Panc1 (cell line): ENCODE data around the gene HAGH. TPM values are rescaled to one million over a fixed set of nuclear protein-coding genes. Genes with fewer than 3 reads are reported as not detected.

Source experiments
- ATAC-seq: fragments of 200-7000 bp; cut with Tn5 transposase; 2 replicates; pipeline ENCODE4 v1.9.1; 2020; ENCODE audit warnings: mild to moderate bottlenecking, moderate library complexity
- BruUV-seq: library from RNA; stranded (reverse); fragments of 400-500 nt; replicated peaks from 2 replicates; lab custom pipeline; 2021; lab: Mats Ljungman, UMichigan
- CTCF ChIA-PET: fragments of 300-600 bp; sonication (Branson Sonifier 250); formaldehyde crosslinking; loops from one replicate; lab custom pipeline; 2022; ENCODE audit warnings: antibody characterized with exemption; lab: Charles Lee
- POLR2A ChIA-PET: fragments of 300-600 bp; sonication (Branson Sonifier 250); formaldehyde crosslinking; loops from one replicate; lab custom pipeline; 2022; ENCODE audit warnings: antibody characterized with exemption; lab: Charles Lee
- DNase-seq: peaks from one replicate; pipeline ENCODE4 v3.0.0-alpha.2; 2010; ENCODE audit warnings: low read depth, low spot score
- H3K27ac ChIP-seq: 2 replicates; pipeline ENCODE4 v1.5.1; 2011; ENCODE audit warnings: mild to moderate bottlenecking, low read length, inconsistent platforms
- H3K27me3 ChIP-seq: fragments of 200-500 bp; sonication (Bioruptor generic); 2 replicates; pipeline ENCODE4 v1.6.0; 2014; ENCODE audit warnings: low read length, inconsistent platforms; ENCODE audit not compliant: control insufficient read depth, insufficient read depth
- H3K36me3 ChIP-seq: fragments of 200-500 bp; sonication (Bioruptor generic); 2 replicates; pipeline ENCODE4 v1.5.1; 2014; ENCODE audit warnings: inconsistent platforms, mild to moderate bottlenecking, low read length, moderate library complexity; ENCODE audit not compliant: control insufficient read depth, insufficient read depth
- H3K4me1 ChIP-seq: 2 replicates; pipeline ENCODE4 v1.5.1; 2011; ENCODE audit warnings: inconsistent platforms, mild to moderate bottlenecking, low read length, moderate library complexity; ENCODE audit not compliant: control insufficient read depth, insufficient read depth
- H3K4me3 ChIP-seq, 2 experiments: 2 replicates each; pipeline ENCODE4 v1.5.1; 2011 to 2012; ENCODE audit warnings: low read depth in 2 of 2, low read length in 2 of 2, mild to moderate bottlenecking in 2 of 2, inconsistent platforms in 1 of 2, moderate library complexity in 1 of 2
- H3K9me3 ChIP-seq: fragments of 200-500 bp; sonication (Bioruptor generic); 2 replicates; pipeline ENCODE4 v1.5.1; 2014; ENCODE audit warnings: low read depth, mild to moderate bottlenecking, inconsistent platforms, low read length, moderate library complexity; ENCODE audit not compliant: control insufficient read depth, insufficient read depth
- POLR2AphosphoS5 ChIP-seq: IDR thresholded peaks from 2 replicates; pipeline ENCODE4 v1.6.1; 2012; ENCODE audit warnings: mild to moderate bottlenecking, low read depth, low read length, moderate library complexity
- SIN3A ChIP-seq: IDR thresholded peaks from 2 replicates; pipeline ENCODE4 v1.6.1; 2012; ENCODE audit warnings: low read depth, mild to moderate bottlenecking, low read length, moderate library complexity, borderline replicate concordance; ENCODE audit not compliant: insufficient read depth
- TCF7L2 ChIP-seq: IDR thresholded peaks from 2 replicates; pipeline ENCODE4 v1.6.1; 2011; ENCODE audit warnings: mild to moderate bottlenecking, low read depth, low read length, inconsistent platforms
- in situ Hi-C: cut with HindIII; loops from 2 replicates; pipeline ENCODE4 v1.10.0; 2016; ENCODE audit warnings: low sequenced_read_pairs, low pct_unique_long_range_greater_than_20kb
- intact Hi-C: fragments of 100-400 bp; cut with micrococcal nuclease; formaldehyde crosslinking; loops from one replicate; pipeline ENCODE4 v1.10.0; 2022; ENCODE audit not compliant: unreplicated experiment
- total RNA-seq: library from RNA; stranded (reverse); gene quantifications from one replicate; pipeline ENCODE4 v1.2.1, GENCODE V29; 2021; ENCODE audit not compliant: unreplicated experiment
- TF ChIP-seq, protein P1 (sequence below), 2 experiments: IDR thresholded peaks; 2 replicates each; pipeline ENCODE4 v1.6.1; 2011 to 2012; ENCODE audit warnings: low read depth in 2 of 2, control low read depth in 1 of 2, low read length in 1 of 2, mild to moderate bottlenecking in 1 of 2, moderate library complexity in 1 of 2; ENCODE audit not compliant: insufficient read depth in 1 of 2
- TF ChIP-seq, protein P2 (sequence below): fragments of 450-650 bp; IDR thresholded peaks from 2 replicates; pipeline ENCODE4 v1.5.1; 2017; ENCODE audit warnings: mild to moderate bottlenecking

The HAGH gene
- total RNA-seq, 1 experiment from 2014 or later: 58.9 TPM

DNA sequence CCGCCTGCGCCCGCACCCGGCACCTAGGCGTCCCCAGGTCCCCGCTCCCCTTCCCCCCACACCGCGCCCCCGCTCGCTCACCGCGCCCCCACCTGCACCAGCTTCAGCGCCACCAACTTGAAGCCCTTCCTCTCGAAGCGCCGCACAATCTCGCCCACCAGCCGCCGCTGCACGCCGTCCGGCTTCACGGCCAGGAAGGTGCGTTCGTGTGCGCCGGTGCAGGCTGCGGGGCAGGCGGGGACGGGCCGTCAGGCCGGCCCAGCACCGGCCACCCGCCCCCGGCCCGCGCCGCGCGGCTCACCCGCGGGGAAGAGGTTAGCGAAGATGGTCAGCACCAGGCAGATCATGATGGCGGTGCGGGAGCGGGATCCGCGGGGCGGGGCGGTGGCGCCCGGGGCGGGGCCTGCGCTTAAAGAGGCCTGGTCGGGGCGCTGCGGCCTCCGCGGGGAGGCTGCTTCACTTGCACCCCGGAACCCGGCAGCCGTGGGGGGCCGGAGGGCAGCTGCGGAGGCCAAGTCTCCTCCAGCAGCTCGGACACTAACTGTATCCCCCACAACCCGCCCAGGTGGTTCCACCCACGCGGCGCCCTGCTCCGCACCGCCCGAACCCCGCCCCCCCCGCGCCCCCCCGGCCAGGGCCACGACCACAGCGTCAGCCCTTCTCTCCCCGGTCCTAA lies 55.3 kb downstream of the HAGH start, which contains the start of gene NME3:
Gene NME3, minus strand, starts transcription at position 356 of the 676 bp plus-strand sequence. Its CDS starts 9 bp downstream, at position 347.
- H3K27ac ChIP-seq: peak within 1 kb of the TSS; percentile 95
- no peaks in the 10 kb centered on the region for H3K27me3 ChIP-seq
- ChIA-PET POLR2A (no interaction called here), CTCF (no interaction called here)
- no peak for DNase-seq
- no peaks in the 10 kb centered on the region for H3K9me3 ChIP-seq
- intact Hi-C loops: loop anchor here (10.0 kb wide), 1 partner anchor 1087 kb away; the partner anchor contains the start of genes JMJD8 and STUB1
- TF ChIP-seq TCF7L2: no peak
- TF ChIP-seq SIN3A: peak; percentile 10; the same call in 1 of the 2 replicates
- TF ChIP-seq, protein P1, sequence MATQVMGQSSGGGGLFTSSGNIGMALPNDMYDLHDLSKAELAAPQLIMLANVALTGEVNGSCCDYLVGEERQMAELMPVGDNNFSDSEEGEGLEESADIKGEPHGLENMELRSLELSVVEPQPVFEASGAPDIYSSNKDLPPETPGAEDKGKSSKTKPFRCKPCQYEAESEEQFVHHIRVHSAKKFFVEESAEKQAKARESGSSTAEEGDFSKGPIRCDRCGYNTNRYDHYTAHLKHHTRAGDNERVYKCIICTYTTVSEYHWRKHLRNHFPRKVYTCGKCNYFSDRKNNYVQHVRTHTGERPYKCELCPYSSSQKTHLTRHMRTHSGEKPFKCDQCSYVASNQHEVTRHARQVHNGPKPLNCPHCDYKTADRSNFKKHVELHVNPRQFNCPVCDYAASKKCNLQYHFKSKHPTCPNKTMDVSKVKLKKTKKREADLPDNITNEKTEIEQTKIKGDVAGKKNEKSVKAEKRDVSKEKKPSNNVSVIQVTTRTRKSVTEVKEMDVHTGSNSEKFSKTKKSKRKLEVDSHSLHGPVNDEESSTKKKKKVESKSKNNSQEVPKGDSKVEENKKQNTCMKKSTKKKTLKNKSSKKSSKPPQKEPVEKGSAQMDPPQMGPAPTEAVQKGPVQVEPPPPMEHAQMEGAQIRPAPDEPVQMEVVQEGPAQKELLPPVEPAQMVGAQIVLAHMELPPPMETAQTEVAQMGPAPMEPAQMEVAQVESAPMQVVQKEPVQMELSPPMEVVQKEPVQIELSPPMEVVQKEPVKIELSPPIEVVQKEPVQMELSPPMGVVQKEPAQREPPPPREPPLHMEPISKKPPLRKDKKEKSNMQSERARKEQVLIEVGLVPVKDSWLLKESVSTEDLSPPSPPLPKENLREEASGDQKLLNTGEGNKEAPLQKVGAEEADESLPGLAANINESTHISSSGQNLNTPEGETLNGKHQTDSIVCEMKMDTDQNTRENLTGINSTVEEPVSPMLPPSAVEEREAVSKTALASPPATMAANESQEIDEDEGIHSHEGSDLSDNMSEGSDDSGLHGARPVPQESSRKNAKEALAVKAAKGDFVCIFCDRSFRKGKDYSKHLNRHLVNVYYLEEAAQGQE (IDR thresholded peaks at IDR 0.05; ENCODE audit: insufficient read depth in 1 of 2, low read depth in 2 of 2, low read length in 1 of 2): no peak
- TF ChIP-seq, protein P2, sequence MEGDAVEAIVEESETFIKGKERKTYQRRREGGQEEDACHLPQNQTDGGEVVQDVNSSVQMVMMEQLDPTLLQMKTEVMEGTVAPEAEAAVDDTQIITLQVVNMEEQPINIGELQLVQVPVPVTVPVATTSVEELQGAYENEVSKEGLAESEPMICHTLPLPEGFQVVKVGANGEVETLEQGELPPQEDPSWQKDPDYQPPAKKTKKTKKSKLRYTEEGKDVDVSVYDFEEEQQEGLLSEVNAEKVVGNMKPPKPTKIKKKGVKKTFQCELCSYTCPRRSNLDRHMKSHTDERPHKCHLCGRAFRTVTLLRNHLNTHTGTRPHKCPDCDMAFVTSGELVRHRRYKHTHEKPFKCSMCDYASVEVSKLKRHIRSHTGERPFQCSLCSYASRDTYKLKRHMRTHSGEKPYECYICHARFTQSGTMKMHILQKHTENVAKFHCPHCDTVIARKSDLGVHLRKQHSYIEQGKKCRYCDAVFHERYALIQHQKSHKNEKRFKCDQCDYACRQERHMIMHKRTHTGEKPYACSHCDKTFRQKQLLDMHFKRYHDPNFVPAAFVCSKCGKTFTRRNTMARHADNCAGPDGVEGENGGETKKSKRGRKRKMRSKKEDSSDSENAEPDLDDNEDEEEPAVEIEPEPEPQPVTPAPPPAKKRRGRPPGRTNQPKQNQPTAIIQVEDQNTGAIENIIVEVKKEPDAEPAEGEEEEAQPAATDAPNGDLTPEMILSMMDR: no peak
- TF ChIP-seq POLR2AphosphoS5: no peak
- H3K4me3 ChIP-seq: peak within 1 kb of the TSS; percentile 60 to 71
- ATAC-seq: peak; percentile 48
- H3K36me3 ChIP-seq: no peaks in the 10 kb centered on the region; the same call in 1 of the 2 replicates
- in situ Hi-C loops: no loop called here
- peaks cover 30% of the 10 kb centered on the region for H3K4me1 ChIP-seq
- BruUV-seq: no TSS peak

DNA sequence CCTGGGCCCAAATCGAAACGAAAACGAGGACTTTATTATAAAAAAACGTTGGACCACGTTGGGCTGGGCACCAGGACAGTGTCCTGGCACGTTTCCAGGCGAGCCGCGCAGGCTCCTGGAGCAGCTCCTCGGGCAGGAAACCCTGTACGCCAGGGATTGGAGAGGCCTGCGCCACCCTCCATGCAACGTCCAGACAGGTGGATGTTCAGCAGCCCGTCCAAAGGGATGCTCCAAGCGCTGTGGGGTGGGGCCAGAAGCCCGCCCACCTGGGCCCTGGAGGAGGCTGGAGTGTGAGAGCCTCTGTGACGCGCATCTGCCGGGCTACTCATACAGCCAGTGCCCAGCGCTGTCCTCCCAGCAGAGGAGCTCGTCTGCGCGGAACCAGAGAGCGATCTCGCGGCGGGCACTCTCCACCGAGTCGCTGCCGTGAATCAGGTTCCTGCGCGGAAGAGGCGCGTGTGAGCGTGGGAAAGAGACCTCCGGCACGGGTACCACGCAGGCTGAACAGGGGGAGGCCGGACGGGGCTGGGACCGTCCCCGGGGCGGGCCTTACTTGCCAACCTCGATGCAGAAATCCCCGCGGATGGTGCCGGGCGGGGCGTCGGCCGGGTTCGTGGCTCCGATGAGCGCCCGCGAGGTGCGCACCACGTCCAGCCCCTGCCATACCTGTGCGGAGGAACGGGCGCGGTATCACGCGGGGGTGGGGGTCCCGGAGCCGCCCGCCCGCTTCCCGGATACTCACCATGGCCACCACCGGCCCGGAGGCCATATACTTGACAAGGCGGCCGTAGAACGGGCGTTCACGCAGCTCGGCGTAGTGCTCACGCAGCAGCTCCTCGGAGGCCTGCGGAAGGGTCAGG lies 56.1 kb downstream of the HAGH start:
- Histone ChIP-seq H3K27me3 (no peaks in the 10 kb centered on the region), H3K9me3 (no peaks in the 10 kb centered on the region), H3K36me3 (no peaks in the 10 kb centered on the region; the same call in 1 of the 2 replicates), H3K27ac (peak overlapping the region; percentile 87), H3K4me3 (peak overlapping the region; percentile 60 to 71), H3K4me1 (peaks cover 27% of the 10 kb centered on the region)
- peak; percentile 50 for ATAC-seq
- ChIA-PET CTCF (no interaction called here), POLR2A (no interaction called here)
- DNase-seq: no peak
- intact Hi-C loops (loop anchor here (10.0 kb wide), 1 partner anchor 1086 kb away; the partner anchor contains the start of genes JMJD8 and STUB1), in situ Hi-C loops (no loop called here)
- TF ChIP-seq, protein P1 (IDR thresholded peaks at IDR 0.05; ENCODE audit: insufficient read depth in 1 of 2, low read depth in 2 of 2, low read length in 1 of 2): no peak
- TF ChIP-seq, protein P2: no peak
- TF ChIP-seq POLR2AphosphoS5: peak; percentile 74
- TF ChIP-seq SIN3A: peak; percentile 55
- no peak for TF ChIP-seq TCF7L2
- TSS peak; percentile 78 for BruUV-seq
